K562 (cell line): ENCODE measurements around the gene KIF6.

Experiments used
- ESRRB ChIP-seq: fragments of 250-450 bp; sonication (Bioruptor Pico); IDR thresholded peaks from 2 replicates; pipeline ENCODE4 v1.5.0; 2020; ENCODE audit warnings: mild to moderate bottlenecking, moderate library complexity, borderline replicate concordance
- KDM1A ChIP-seq, 2 experiments: fragments of 450-650 bp; IDR thresholded peaks; 2 replicates each; pipeline ENCODE4 v1.6.1; 2016; ENCODE audit warnings: mild to moderate bottlenecking in 2 of 2
- PATZ1 ChIP-seq: fragments of 250-450 bp; sonication (Bioruptor Pico); IDR thresholded peaks from 2 replicates; pipeline ENCODE4 v1.5.0; 2020; ENCODE audit warnings: mild to moderate bottlenecking, borderline replicate concordance
- TF ChIP-seq, protein P1 (sequence below): fragments of 450-650 bp; conservative IDR thresholded peaks from 2 replicates; pipeline ENCODE4 v1.6.1; 2016; ENCODE audit warnings: missing genetic modification characterization, low read depth, mild to moderate bottlenecking, missing compliant biosample characterization, moderate library complexity

- TF ChIP-seq KDM1A (IDR thresholded peaks at IDR 0.05), result no peak
- no peak for TF ChIP-seq ESRRB (CRISPR knock-in tag)
- TF ChIP-seq, protein P1, sequence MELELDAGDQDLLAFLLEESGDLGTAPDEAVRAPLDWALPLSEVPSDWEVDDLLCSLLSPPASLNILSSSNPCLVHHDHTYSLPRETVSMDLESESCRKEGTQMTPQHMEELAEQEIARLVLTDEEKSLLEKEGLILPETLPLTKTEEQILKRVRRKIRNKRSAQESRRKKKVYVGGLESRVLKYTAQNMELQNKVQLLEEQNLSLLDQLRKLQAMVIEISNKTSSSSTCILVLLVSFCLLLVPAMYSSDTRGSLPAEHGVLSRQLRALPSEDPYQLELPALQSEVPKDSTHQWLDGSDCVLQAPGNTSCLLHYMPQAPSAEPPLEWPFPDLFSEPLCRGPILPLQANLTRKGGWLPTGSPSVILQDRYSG (tag), result no peak
- no peak for TF ChIP-seq PATZ1
Measured at GRCh38 chr6:39610221-39610620, 115.0 kb downstream of the KIF6 start.
